HG03064 (cell line): ENCODE data around the gene LRCOL1.

Source experiments
- ATAC-seq: cut with Tn5 transposase; IDR thresholded peaks from one replicate; pipeline ENCODE4 v1.9.1; 2021; ENCODE audit warnings: low read depth; ENCODE audit not compliant: unreplicated experiment

LRCOL1 gene

GRCh38 chr12:132570635-132571034 lies 39.7 kb downstream of the LRCOL1 start:
- ATAC-seq = no peak

- no peak for ATAC-seq
These were observed 40.4 kb downstream of the LRCOL1 start for GRCh38 chr12:132569856-132570480.

- ATAC-seq = no peak
These were observed 41.4 kb downstream of the LRCOL1 start for GRCh38 chr12:132568826-132569480.

- ATAC-seq = no peak
These were observed 42.1 kb downstream of the LRCOL1 start for GRCh38 chr12:132568301-132568700.

- no peak for ATAC-seq
These were observed 43.8 kb downstream of the LRCOL1 start for GRCh38 chr12:132566516-132567131.

- no peak for ATAC-seq
These were observed 45.0 kb downstream of the LRCOL1 start for GRCh38 chr12:132565365-132565764.

- ATAC-seq = no peak
These were observed 46.5 kb downstream of the LRCOL1 start for GRCh38 chr12:132563911-132564310.

- ATAC-seq = no peak
These were observed 47.8 kb downstream of the LRCOL1 start for GRCh38 chr12:132562489-132563021.

- no peak for ATAC-seq
These were observed 48.8 kb downstream of the LRCOL1 start for GRCh38 chr12:132561427-132562156.

GRCh38 chr12:132560614-132561426 lies 49.6 kb downstream of the LRCOL1 start:
- no peak for ATAC-seq

GRCh38 chr12:132560364-132560613 lies 50.1 kb downstream of the LRCOL1 start:
- no peak for ATAC-seq

- no peak for ATAC-seq
These were observed 50.6 kb downstream of the LRCOL1 start for GRCh38 chr12:132559652-132560363.

GRCh38 chr12:132558861-132559623 lies 51.3 kb downstream of the LRCOL1 start:
- ATAC-seq = no peak

- ATAC-seq = no peak
These were observed 52.1 kb downstream of the LRCOL1 start for GRCh38 chr12:132558042-132558856.

GRCh38 chr12:132557291-132558015 lies 52.9 kb downstream of the LRCOL1 start:
- ATAC-seq = no peak

GRCh38 chr12:132556801-132557200 lies 53.6 kb downstream of the LRCOL1 start:
- no peak for ATAC-seq

- no peak for ATAC-seq
These were observed 54.2 kb downstream of the LRCOL1 start for GRCh38 chr12:132556216-132556615.

GRCh38 chr12:132555686-132556085 lies 54.7 kb downstream of the LRCOL1 start:
- no peak for ATAC-seq
